Measurements from ENCODE around the gene PPM1L. TPM values are rescaled to one million over a fixed set of nuclear protein-coding genes. Genes with fewer than 3 reads are reported as not detected.

The PPM1L gene
- total RNA-seq, 1 donor from 2014 or later, result 13.5 TPM

DNA sequence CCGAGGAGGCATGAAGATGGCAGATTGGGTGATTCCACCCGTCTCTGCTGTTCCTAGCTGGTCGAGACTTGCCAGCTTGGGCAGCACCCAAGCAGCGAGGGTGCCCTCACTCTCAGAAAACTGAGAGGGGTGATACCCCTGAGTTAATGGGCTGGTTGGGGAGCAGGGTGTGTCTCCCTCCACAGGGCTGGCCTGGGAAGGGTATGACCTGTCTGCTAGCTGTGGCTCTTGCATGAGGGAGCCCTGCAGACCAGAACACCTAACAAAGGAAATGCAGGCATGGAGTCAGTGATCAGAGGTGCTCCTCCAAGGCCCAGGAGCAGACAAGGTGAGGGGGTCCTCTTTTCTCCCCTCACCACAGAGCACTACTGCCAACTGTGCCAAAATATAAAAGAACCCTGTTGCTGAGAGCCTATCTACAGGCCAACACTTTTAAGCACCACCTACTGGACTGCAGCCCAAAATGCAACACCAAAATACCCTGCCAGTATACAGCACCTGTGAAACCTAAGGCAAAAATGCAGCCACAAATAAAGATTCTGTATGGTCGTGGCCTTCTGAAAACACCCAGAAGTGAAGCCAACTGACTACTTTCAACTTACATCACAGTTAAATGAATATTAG is 35.8 kb upstream of the PPM1L start:
- peak; percentile 49 for ATAC-seq
- DNase-seq, result no peak
- no peaks in the 10 kb centered on the region for H3K4me1 ChIP-seq

GRCh38 chr3:160722331-160722730 is 33.7 kb upstream of the PPM1L start:
- no peaks in the 10 kb centered on the region for H3K36me3 ChIP-seq
- TF ChIP-seq, protein P1, sequence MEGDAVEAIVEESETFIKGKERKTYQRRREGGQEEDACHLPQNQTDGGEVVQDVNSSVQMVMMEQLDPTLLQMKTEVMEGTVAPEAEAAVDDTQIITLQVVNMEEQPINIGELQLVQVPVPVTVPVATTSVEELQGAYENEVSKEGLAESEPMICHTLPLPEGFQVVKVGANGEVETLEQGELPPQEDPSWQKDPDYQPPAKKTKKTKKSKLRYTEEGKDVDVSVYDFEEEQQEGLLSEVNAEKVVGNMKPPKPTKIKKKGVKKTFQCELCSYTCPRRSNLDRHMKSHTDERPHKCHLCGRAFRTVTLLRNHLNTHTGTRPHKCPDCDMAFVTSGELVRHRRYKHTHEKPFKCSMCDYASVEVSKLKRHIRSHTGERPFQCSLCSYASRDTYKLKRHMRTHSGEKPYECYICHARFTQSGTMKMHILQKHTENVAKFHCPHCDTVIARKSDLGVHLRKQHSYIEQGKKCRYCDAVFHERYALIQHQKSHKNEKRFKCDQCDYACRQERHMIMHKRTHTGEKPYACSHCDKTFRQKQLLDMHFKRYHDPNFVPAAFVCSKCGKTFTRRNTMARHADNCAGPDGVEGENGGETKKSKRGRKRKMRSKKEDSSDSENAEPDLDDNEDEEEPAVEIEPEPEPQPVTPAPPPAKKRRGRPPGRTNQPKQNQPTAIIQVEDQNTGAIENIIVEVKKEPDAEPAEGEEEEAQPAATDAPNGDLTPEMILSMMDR (IDR thresholded peaks at IDR 0.05), result no peak
- no peak for DNase-seq
- H3K4me3 ChIP-seq, result no peak overlapping the region
- no peak for ATAC-seq
- intact Hi-C loops (cut with DNase I), result no loop called here
- H3K4me1 ChIP-seq, result no peaks in the 10 kb centered on the region
- H3K27me3 ChIP-seq, result no peaks in the 10 kb centered on the region
- no peak overlapping the region for H3K27ac ChIP-seq
- no peaks in the 10 kb centered on the region for H3K9me3 ChIP-seq

More for the DNA sequence above, 35.8 kb upstream of the PPM1L start:
- TF ChIP-seq, protein P1 (IDR thresholded peaks at IDR 0.05), result no peak
- no peaks in the 10 kb centered on the region for H3K36me3 ChIP-seq
- H3K4me3 ChIP-seq, result no peak overlapping the region
- H3K27ac ChIP-seq, result no peak overlapping the region
- no peaks in the 10 kb centered on the region for H3K27me3 ChIP-seq
- intact Hi-C loops (cut with DNase I), result no loop called here
- no peaks in the 10 kb centered on the region for H3K9me3 ChIP-seq

DNA sequence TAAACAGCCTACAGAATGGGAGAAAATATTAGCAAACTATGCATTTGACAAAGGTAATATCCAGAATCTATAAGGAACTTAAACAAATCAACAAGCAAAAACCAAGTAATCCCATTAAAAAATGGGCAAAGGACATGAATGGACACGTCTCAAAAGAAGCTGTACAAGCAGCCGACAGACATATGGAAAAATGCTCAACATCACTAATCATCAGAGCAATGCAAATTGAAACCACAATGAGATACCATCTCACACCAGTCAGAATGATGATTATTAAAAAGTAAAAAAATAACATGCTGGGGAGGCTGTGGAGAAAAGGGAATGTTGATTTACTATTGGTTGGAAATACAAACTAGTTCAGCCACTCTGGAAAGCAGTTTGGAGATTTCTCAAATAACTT is 30.7 kb upstream of the PPM1L start:
- intact Hi-C loops (cut with DNase I), result no loop called here
- Histone ChIP-seq H3K27me3 (no peaks in the 10 kb centered on the region), H3K9me3 (no peaks in the 10 kb centered on the region), H3K4me3 (no peak overlapping the region), H3K27ac (no peak overlapping the region), H3K36me3 (no peaks in the 10 kb centered on the region), H3K4me1 (no peaks in the 10 kb centered on the region)
- no peak for DNase-seq
- ATAC-seq, result no peak
- TF ChIP-seq, protein P1 (IDR thresholded peaks at IDR 0.05), result no peak

DNA sequence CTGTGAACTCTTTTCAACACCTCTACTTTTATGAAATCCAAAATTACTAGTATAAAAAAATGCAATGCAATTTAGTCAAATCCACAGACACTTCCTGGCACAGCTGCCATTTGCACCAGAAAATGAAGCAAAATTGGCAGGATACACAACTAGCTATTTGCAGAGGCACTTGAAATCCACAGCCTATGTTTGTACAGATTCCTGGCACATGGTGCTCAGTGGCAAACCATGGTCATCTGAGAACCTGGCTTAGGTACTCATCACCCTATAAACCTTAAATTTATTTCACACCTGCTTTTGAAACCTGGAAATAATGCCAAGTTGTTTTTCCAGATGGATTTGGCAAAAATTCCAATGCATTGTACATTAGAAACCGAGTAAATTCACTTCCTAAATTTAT is 20.2 kb upstream of the PPM1L start:
- TF ChIP-seq, protein P1 (IDR thresholded peaks at IDR 0.05), result no peak

GRCh38 chr3:160738048-160738447 is 18.0 kb upstream of the PPM1L start:
- no peak for ATAC-seq
- intact Hi-C loops (cut with DNase I), result no loop called here

More for the DNA sequence above, 20.2 kb upstream of the PPM1L start:
- Histone ChIP-seq H3K36me3 (no peaks in the 10 kb centered on the region), H3K4me1 (no peaks in the 10 kb centered on the region), H3K9me3 (no peaks in the 10 kb centered on the region), H3K27me3 (no peaks in the 10 kb centered on the region), H3K4me3 (no peak overlapping the region), H3K27ac (no peak overlapping the region)
- no peak for DNase-seq
- intact Hi-C loops (cut with DNase I), result no loop called here
- ATAC-seq, result no peak

More at GRCh38 chr3:160738048-160738447, 18.0 kb upstream of the PPM1L start:
- no peak for DNase-seq
- no peaks in the 10 kb centered on the region for H3K27me3 ChIP-seq
- no peaks in the 10 kb centered on the region for H3K9me3 ChIP-seq
- no peaks in the 10 kb centered on the region for H3K36me3 ChIP-seq
- H3K27ac ChIP-seq, result no peak overlapping the region
- no peaks in the 10 kb centered on the region for H3K4me1 ChIP-seq
- TF ChIP-seq, protein P1 (IDR thresholded peaks at IDR 0.05), result no peak
- H3K4me3 ChIP-seq, result no peak overlapping the region

Data from upper lobe of right lung (tissue), 1 donor.